Measurements from ENCODE around the gene CDC25A. TPM values are rescaled to one million over a fixed set of nuclear protein-coding genes. Genes with fewer than 3 reads are reported as not detected.
"Not testable (repeated sequence)": the region's sequence is repeated elsewhere in the genome, so short reads cannot be mapped to it uniquely, and the experiment has no call there.

CDC25A gene
- total RNA-seq, 1 donor from 2014 or later: 52.6 TPM

DNA sequence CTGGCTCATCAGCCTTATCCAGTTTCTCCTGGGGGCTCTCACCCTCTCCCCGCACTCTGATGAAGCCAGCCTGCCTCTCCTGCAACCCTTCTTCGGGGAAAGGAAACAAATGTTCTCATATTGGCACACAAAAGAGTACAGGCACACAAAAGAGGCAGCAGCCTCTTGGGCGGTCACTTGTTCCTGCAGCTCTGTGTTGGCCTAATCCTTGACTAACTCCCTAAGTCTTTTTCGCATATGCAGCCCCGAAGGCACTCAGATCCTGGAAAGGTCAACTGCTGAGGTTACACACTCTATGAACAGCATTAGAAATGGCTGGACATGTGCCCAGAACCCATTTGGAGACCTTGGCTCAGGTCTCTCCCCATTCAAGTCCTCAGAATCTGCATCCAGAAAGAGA, 27.7 kb upstream of the CDC25A start:
- H3K4me1 Mint-ChIP-seq (ENCODE audit: low read depth): no peaks in the 10 kb centered on the region
- intact Hi-C loops (cut with micrococcal nuclease): no loop called here
- no peak for DNase-seq (ENCODE audit: low spot score)
- no peaks in the 10 kb centered on the region for H3K36me3 Mint-ChIP-seq (ENCODE audit: low read depth)
- H3K27ac Mint-ChIP-seq: no peak overlapping the region
- H3K9me3 Mint-ChIP-seq: no peaks in the 10 kb centered on the region
- no peak overlapping the region for H3K4me3 Mint-ChIP-seq
- peaks cover 4% of the 10 kb centered on the region for H3K27me3 Mint-ChIP-seq (ENCODE audit: insufficient read depth)

DNA sequence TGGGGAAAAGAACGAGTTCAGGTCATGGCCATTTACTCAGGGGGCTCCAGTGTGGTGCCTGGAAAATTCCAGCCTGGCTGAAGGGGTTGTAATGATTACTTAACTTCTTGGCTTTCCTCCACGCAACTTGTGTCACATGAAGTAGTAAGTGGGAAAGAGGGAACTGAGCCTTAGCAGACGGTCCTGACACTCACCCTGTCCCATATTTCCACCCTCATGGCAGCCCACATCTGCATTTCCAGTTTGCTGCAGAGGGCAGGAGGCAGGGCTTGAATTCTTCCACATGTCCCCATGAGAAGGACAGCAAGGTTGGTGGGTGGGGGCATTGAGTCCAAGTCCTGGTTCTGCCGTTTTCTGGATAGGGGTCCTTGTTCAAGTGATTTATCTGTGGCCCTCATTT, 27.2 kb upstream of the CDC25A start:
- H3K4me1 Mint-ChIP-seq (ENCODE audit: low read depth): no peaks in the 10 kb centered on the region
- H3K4me3 Mint-ChIP-seq: no peak overlapping the region
- no peaks in the 10 kb centered on the region for H3K36me3 Mint-ChIP-seq (ENCODE audit: low read depth)
- no peak overlapping the region for H3K27ac Mint-ChIP-seq
- no peaks in the 10 kb centered on the region for H3K9me3 Mint-ChIP-seq
- H3K27me3 Mint-ChIP-seq (ENCODE audit: insufficient read depth): peaks cover 4% of the 10 kb centered on the region
- intact Hi-C loops (cut with micrococcal nuclease): no loop called here
- DNase-seq (ENCODE audit: low spot score): no peak

DNA sequence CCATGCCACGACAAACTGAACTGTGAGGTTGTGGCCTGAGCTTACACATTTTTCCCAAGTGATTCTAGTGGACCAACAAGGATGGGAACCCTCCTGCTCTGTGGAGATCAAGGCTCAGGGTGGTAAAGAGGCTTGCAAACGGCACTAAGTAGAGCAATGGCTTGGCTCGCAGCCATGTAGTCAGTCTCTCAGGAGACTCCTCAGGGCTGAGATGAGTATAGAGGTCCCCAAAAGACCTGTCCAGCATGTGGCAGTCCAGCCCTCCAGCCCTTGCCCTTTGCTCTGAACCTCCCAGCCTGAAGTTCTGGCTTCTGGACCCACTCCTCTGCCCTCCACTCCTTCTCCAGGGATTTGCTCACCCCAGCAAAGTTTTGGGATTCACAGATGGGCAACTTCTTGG, 26.8 kb upstream of the CDC25A start:
- DNase-seq (ENCODE audit: low spot score): no peak
- no peaks in the 10 kb centered on the region for H3K4me1 Mint-ChIP-seq (ENCODE audit: low read depth)
- intact Hi-C loops (cut with micrococcal nuclease): no loop called here
- H3K36me3 Mint-ChIP-seq (ENCODE audit: low read depth): no peaks in the 10 kb centered on the region
- peaks cover 3% of the 10 kb centered on the region for H3K27me3 Mint-ChIP-seq (ENCODE audit: insufficient read depth)
- no peak overlapping the region for H3K4me3 Mint-ChIP-seq
- no peak overlapping the region for H3K27ac Mint-ChIP-seq
- H3K9me3 Mint-ChIP-seq: no peaks in the 10 kb centered on the region

DNA sequence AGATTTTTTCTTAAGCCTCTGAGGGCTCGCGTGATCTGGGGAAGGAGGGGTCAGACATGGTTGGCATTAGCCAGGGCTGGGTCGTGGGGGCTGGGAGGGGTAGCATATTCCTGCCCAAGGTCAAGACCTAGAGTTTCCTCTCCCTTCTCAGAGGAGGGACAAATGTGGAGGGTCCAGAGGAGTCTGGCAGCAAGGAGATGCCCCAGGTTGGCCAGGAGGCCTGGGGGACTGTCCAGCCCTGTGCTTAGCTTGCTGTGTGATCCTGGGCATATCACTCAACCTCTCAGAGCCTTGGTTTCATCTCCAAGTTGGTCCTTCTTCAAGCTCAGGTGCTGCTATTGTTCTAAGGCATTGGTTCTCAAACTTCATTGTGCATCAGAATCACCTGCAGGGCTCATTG, 26.0 kb upstream of the CDC25A start:
- Mint-ChIP-seq H3K9me3 (no peaks in the 10 kb centered on the region), H3K4me1 (ENCODE audit: low read depth) (no peaks in the 10 kb centered on the region), H3K36me3 (ENCODE audit: low read depth) (no peaks in the 10 kb centered on the region), H3K4me3 (no peak overlapping the region), H3K27ac (no peak overlapping the region), H3K27me3 (ENCODE audit: insufficient read depth) (peaks cover 2% of the 10 kb centered on the region)
- DNase-seq (ENCODE audit: low spot score): no peak
- intact Hi-C loops (cut with micrococcal nuclease): no loop called here

GRCh38 chr3:48211776-48212175, 23.6 kb upstream of the CDC25A start:
- H3K4me3 Mint-ChIP-seq; H3K27me3 Mint-ChIP-seq (ENCODE audit: insufficient read depth); DNase-seq (ENCODE audit: low spot score); H3K9me3 Mint-ChIP-seq; H3K36me3 Mint-ChIP-seq (ENCODE audit: low read depth); intact Hi-C loops (cut with micrococcal nuclease); H3K27ac Mint-ChIP-seq; H3K4me1 Mint-ChIP-seq (ENCODE audit: low read depth): not testable (repeated sequence)

GRCh38 chr3:48210534-48210933, 22.3 kb upstream of the CDC25A start:
- not testable (repeated sequence) for H3K9me3 Mint-ChIP-seq

DNA sequence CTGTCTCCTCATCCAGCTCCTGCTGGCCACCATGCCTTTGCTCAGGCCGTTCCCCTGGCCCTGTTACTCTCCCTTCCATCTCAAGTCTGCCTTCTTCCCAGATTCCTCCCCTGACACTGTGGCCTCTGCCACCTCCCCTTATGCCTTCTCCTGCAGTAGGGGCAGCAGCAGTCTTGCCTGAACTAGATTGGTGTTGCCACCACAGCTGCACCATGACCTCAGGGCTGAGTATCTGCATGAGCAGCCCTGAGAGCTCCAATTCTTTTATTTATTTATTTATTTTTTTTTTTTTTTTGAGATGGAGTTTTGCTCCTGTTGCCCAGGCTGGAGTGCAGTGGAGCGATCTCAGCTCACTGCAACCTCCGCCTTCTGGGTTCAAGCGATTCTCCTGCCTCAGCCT, 21.2 kb upstream of the CDC25A start:
- DNase-seq (ENCODE audit: low spot score): no peak
- intact Hi-C loops (cut with micrococcal nuclease): no loop called here
- no peak overlapping the region for H3K4me3 Mint-ChIP-seq
- H3K4me1 Mint-ChIP-seq (ENCODE audit: low read depth): no peaks in the 10 kb centered on the region
- no peaks in the 10 kb centered on the region for H3K36me3 Mint-ChIP-seq (ENCODE audit: low read depth)
- H3K27ac Mint-ChIP-seq: no peak overlapping the region
- no peaks in the 10 kb centered on the region for H3K27me3 Mint-ChIP-seq (ENCODE audit: insufficient read depth)
- no peaks in the 10 kb centered on the region for H3K9me3 Mint-ChIP-seq

More at GRCh38 chr3:48210534-48210933, 22.3 kb upstream of the CDC25A start:
- H3K27ac Mint-ChIP-seq; H3K36me3 Mint-ChIP-seq (ENCODE audit: low read depth); intact Hi-C loops (cut with micrococcal nuclease); H3K4me1 Mint-ChIP-seq (ENCODE audit: low read depth); H3K27me3 Mint-ChIP-seq (ENCODE audit: insufficient read depth); H3K4me3 Mint-ChIP-seq; DNase-seq (ENCODE audit: low spot score): not testable (repeated sequence)

- Mint-ChIP-seq H3K9me3 (no peaks in the 10 kb centered on the region), H3K4me1 (ENCODE audit: low read depth) (no peaks in the 10 kb centered on the region), H3K4me3 (no peak overlapping the region), H3K27me3 (ENCODE audit: insufficient read depth) (no peaks in the 10 kb centered on the region), H3K36me3 (ENCODE audit: low read depth) (no peaks in the 10 kb centered on the region), H3K27ac (no peak overlapping the region)
- no peak for DNase-seq (ENCODE audit: low spot score)
- intact Hi-C loops (cut with micrococcal nuclease): no loop called here
Measured at GRCh38 chr3:48208076-48208475, 19.9 kb upstream of the CDC25A start.

GRCh38 chr3:48202632-48203031, 14.4 kb upstream of the CDC25A start:
- no peak for DNase-seq (ENCODE audit: low spot score)

GRCh38 chr3:48199117-48199516, 10.9 kb upstream of the CDC25A start:
- no peak overlapping the region for H3K27ac Mint-ChIP-seq
- H3K4me1 Mint-ChIP-seq (ENCODE audit: low read depth): no peaks in the 10 kb centered on the region
- H3K36me3 Mint-ChIP-seq (ENCODE audit: low read depth): no peaks in the 10 kb centered on the region
- intact Hi-C loops (cut with micrococcal nuclease): no loop called here
- DNase-seq (ENCODE audit: low spot score): no peak
- H3K27me3 Mint-ChIP-seq (ENCODE audit: insufficient read depth): peaks cover 9% of the 10 kb centered on the region
- H3K9me3 Mint-ChIP-seq: no peaks in the 10 kb centered on the region
- H3K4me3 Mint-ChIP-seq: no peak overlapping the region

More at GRCh38 chr3:48202632-48203031, 14.4 kb upstream of the CDC25A start:
- Mint-ChIP-seq H3K9me3 (no peaks in the 10 kb centered on the region), H3K36me3 (ENCODE audit: low read depth) (no peaks in the 10 kb centered on the region), H3K4me1 (ENCODE audit: low read depth) (no peaks in the 10 kb centered on the region), H3K27ac (no peak overlapping the region), H3K4me3 (no peak overlapping the region), H3K27me3 (ENCODE audit: insufficient read depth) (peaks cover 2% of the 10 kb centered on the region)
- intact Hi-C loops (cut with micrococcal nuclease): no loop called here

DNA sequence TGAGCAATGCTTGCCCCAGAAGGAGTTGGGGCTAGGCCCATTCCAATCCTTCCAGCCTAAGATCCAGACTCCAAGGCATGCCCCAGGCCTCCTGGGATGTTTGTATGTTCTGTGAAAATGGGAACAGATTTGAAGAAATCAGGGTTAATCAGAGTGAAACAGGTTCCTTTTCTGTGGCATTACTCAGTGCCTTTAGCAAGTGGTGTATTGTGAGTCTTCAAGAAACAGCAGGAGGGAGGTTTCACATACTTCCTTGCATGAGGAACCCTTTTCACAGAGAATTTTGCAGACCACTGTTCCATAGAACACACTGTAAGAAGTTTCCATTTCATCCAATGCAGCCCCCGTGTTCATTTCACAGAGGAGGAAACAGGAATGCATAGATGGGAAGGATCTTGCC, 8.4 kb upstream of the CDC25A start:
- H3K27ac Mint-ChIP-seq: no peak overlapping the region
- H3K4me1 Mint-ChIP-seq (ENCODE audit: low read depth): no peaks in the 10 kb centered on the region
- no peak for DNase-seq (ENCODE audit: low spot score)
- peaks cover 17% of the 10 kb centered on the region for H3K27me3 Mint-ChIP-seq (ENCODE audit: insufficient read depth)
- H3K9me3 Mint-ChIP-seq: no peaks in the 10 kb centered on the region
- intact Hi-C loops (cut with micrococcal nuclease): no loop called here
- no peaks in the 10 kb centered on the region for H3K36me3 Mint-ChIP-seq (ENCODE audit: low read depth)
- no peak overlapping the region for H3K4me3 Mint-ChIP-seq

DNA sequence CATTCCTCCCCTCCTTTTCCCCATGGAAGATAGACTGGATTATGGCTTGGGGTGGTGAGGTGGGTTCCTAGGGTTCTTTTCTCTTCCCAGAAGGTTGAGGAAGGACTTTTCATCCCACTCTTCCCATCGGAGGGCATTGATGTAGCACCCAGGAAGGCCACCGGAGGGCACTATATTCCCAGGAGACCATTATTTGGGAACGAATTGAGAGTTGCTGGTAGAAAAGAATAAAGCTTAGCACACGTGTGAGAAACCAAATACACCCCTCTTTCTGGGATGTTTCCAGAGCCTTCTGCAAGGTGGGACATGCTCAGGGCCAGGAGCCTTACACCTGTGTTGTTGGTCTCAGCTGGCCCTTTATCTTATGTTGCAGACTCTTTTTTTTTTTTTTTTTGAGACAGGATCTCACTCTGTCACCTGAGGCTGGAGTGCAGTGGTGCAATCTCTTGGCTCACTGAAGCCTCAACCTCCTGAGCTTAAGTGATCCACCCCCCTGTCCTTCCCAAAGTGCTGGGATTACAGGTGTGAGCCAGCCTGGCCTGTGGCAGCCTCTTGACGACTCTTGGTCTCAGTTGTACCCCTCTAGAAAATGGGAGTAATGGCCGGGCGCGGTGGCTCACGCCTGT, 6.3 kb upstream of the CDC25A start:
- Mint-ChIP-seq H3K9me3 (no peaks in the 10 kb centered on the region), H3K4me3 (no peak overlapping the region), H3K36me3 (ENCODE audit: low read depth) (no peaks in the 10 kb centered on the region), H3K27ac (no peak overlapping the region), H3K4me1 (ENCODE audit: low read depth) (no peaks in the 10 kb centered on the region), H3K27me3 (ENCODE audit: insufficient read depth) (peaks cover 15% of the 10 kb centered on the region)
- intact Hi-C loops (cut with micrococcal nuclease): loop anchor here (1.0 kb wide), 1 partner anchor 242 kb away; no protein-coding TSS in a partner anchor
- DNase-seq (ENCODE audit: low spot score): no peak

GRCh38 chr3:48190911-48191310, 2.7 kb upstream of the CDC25A start:
- H3K9me3 Mint-ChIP-seq: no peaks in the 10 kb centered on the region

GRCh38 chr3:48189321-48189720, 1.1 kb upstream of the CDC25A start:
- DNase-seq (ENCODE audit: low spot score): no peak
- Mint-ChIP-seq H3K9me3 (no peaks in the 10 kb centered on the region), H3K4me1 (ENCODE audit: low read depth) (peaks cover 28% of the 10 kb centered on the region), H3K27me3 (ENCODE audit: insufficient read depth) (peaks cover 9% of the 10 kb centered on the region), H3K36me3 (ENCODE audit: low read depth) (peaks cover 17% of the 10 kb centered on the region), H3K4me3 (no peak overlapping the region), H3K27ac (no peak overlapping the region)
- intact Hi-C loops (cut with micrococcal nuclease): loop anchor here (2.0 kb wide), 4 partner anchors 251 to 1213 kb away; partner anchors contain the start of genes CCDC12, CCDC51, IP6K2 and PFKFB4

More at GRCh38 chr3:48190911-48191310, 2.7 kb upstream of the CDC25A start:
- intact Hi-C loops (cut with micrococcal nuclease): no loop called here
- peaks cover 21% of the 10 kb centered on the region for H3K4me1 Mint-ChIP-seq (ENCODE audit: low read depth)
- no peak overlapping the region for H3K4me3 Mint-ChIP-seq
- peaks cover 11% of the 10 kb centered on the region for H3K36me3 Mint-ChIP-seq (ENCODE audit: low read depth)
- H3K27ac Mint-ChIP-seq: no peak overlapping the region
- peaks cover 10% of the 10 kb centered on the region for H3K27me3 Mint-ChIP-seq (ENCODE audit: insufficient read depth)
- no peak for DNase-seq (ENCODE audit: low spot score)

All from activated T-helper 1 cell treated with anti-CD3 and anti-CD28 coated beads, Interleukin-12 subunit alpha, Interleukin-12 subunit beta, Interleukin-2, Interleukin-4 antibody, amounts not matched to agents 30 ng/mL and 10 ng/mL and 1 ng/mL, durations not matched to agents 14 hours and 24 hours and 36 hours (primary cell).